ENCODE measurements around the gene C10orf71.

Gene C10orf71

DNA sequence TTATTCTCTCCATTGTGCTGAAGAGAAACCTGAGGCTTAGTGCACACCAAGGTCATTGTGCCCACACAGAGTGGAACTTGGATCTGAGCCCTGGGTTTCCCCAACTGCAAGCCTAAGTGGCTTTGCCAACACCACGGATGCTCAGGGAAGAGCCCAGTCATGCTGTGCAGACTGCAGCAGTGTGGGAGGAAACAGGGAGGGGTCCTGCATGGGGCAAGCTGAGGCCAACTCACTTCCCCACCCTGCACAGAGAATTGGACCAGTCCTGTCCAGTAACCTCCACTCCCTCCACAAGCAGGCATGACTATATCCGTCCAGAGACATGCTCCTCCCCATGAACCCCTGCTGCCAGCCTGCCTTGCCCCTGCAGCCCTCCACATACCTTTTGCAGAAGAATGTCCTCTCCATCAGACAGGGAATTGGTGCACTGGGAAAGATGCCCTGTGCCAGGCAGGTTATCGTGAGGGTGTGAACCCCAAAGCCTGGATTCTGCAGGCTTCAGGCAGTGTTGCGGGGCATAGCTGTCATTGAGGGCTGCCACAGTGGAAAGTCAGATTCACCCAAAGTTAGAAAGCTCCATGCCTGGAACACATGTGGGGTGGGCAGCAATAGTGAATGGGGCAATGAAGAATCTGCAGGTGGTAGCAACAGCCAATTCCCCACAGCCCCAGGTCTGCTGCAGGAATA, 52.0 kb downstream of the C10orf71 start:
- TF ChIP-seq, protein P1, sequence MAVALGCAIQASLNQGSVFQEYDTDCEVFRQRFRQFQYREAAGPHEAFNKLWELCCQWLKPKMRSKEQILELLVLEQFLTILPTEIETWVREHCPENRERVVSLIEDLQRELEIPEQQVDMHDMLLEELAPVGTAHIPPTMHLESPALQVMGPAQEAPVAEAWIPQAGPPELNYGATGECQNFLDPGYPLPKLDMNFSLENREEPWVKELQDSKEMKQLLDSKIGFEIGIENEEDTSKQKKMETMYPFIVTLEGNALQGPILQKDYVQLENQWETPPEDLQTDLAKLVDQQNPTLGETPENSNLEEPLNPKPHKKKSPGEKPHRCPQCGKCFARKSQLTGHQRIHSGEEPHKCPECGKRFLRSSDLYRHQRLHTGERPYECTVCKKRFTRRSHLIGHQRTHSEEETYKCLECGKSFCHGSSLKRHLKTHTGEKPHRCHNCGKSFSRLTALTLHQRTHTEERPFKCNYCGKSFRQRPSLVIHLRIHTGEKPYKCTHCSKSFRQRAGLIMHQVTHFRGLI (tag by site-specific recombination; IDR thresholded peaks at IDR 0.05), result no peak
- no peak for TF ChIP-seq ZNF202 (tag by site-specific recombination; IDR thresholded peaks at IDR 0.05; ENCODE audit: borderline replicate concordance)
- no peak for TF ChIP-seq TRIM28 (IDR thresholded peaks at IDR 0.05; ENCODE audit: borderline replicate concordance, low read length)
- no peak for TF ChIP-seq ZNF677 (tag by site-specific recombination; IDR thresholded peaks at IDR 0.05)
- no peak for TF ChIP-seq ZNF266 (tag by site-specific recombination; IDR thresholded peaks at IDR 0.05; ENCODE audit: low read depth)
- no peak for TF ChIP-seq ZNF341 (tag by site-specific recombination; IDR thresholded peaks at IDR 0.05; ENCODE audit: low read depth)
- TF ChIP-seq, protein P2, sequence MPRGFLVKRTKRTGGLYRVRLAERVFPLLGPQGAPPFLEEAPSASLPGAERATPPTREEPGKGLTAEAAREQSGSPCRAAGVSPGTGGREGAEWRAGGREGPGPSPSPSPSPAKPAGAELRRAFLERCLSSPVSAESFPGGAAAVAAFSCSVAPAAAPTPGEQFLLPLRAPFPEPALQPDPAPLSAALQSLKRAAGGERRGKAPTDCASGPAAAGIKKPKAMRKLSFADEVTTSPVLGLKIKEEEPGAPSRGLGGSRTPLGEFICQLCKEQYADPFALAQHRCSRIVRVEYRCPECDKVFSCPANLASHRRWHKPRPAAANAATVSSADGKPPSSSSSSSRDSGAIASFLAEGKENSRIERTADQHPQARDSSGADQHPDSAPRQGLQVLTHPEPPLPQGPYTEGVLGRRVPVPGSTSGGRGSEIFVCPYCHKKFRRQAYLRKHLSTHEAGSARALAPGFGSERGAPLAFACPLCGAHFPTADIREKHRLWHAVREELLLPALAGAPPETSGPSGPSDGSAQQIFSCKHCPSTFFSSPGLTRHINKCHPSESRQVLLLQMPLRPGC (tag by site-specific recombination; IDR thresholded peaks at IDR 0.05), result no peak
- TF ChIP-seq ZBTB8A (tag by site-specific recombination; IDR thresholded peaks at IDR 0.05), result no peak
- TF ChIP-seq ZNF544 (tag by site-specific recombination; IDR thresholded peaks at IDR 0.05), result no peak
- TF ChIP-seq ZNF157 (tag by site-specific recombination; IDR thresholded peaks at IDR 0.05), result no peak
- TF ChIP-seq EGR2 (tag by site-specific recombination; IDR thresholded peaks at IDR 0.05; ENCODE audit: low read depth), result no peak
- no peak for TF ChIP-seq ZNF335 (tag by site-specific recombination; conservative IDR thresholded peaks at IDR 0.05)
- no peak for TF ChIP-seq ZFP37 (tag by site-specific recombination; IDR thresholded peaks at IDR 0.05)
- TF ChIP-seq ZNF76 (tag by site-specific recombination; IDR thresholded peaks at IDR 0.05; ENCODE audit: borderline replicate concordance, low read depth), result no peak
- TF ChIP-seq ZNF514 (tag by site-specific recombination; IDR thresholded peaks at IDR 0.05), result no peak
- TF ChIP-seq, protein P3, sequence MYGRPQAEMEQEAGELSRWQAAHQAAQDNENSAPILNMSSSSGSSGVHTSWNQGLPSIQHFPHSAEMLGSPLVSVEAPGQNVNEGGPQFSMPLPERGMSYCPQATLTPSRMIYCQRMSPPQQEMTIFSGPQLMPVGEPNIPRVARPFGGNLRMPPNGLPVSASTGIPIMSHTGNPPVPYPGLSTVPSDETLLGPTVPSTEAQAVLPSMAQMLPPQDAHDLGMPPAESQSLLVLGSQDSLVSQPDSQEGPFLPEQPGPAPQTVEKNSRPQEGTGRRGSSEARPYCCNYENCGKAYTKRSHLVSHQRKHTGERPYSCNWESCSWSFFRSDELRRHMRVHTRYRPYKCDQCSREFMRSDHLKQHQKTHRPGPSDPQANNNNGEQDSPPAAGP (tag by site-specific recombination; IDR thresholded peaks at IDR 0.05), result no peak
- no peak for TF ChIP-seq ZNF169 (tag by site-specific recombination; IDR thresholded peaks at IDR 0.05)
- ChIA-PET CTCF (no interaction called here), POLR2A (no interaction called here)
- Histone ChIP-seq H3K9me3 (ENCODE audit: control insufficient read depth, insufficient read depth, low read depth, low read length) (no peaks in the 10 kb centered on the region; the same call in 1 of the 2 replicates), H3K4me1 (ENCODE audit: control insufficient read depth, insufficient read depth, low read length) (no peaks in the 10 kb centered on the region), H3K36me3 (ENCODE audit: control insufficient read depth in 2 of 2, insufficient read depth in 1 of 2, low read length in 2 of 2) (no peaks in the 10 kb centered on the region), H3K27ac (ENCODE audit: extremely low read depth, low read depth, low read length) (no peak overlapping the region), H3K4me3 (ENCODE audit: low read depth, low read length) (no peak overlapping the region)

DNA sequence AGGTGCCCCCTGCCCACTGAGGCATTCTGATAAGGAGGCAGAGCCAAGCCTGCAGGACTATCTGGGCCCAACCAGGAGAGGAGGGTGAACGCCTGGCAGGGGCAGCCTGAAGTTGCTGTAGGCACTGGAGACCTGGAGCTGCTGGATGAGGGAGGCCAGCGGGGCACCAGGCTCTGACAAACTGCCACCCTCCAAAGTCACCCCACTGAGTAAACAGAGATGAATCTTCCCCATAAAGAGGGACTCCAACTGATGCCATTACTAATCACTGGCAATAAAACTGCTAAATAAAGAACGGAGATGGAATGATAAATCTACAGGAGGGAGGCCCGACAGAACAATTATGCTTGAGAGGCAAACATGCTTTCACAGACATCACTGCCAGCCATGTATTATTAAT, 52.7 kb downstream of the C10orf71 start:
- Histone ChIP-seq H3K4me3 (ENCODE audit: low read depth, low read length) (no peak overlapping the region), H3K27ac (ENCODE audit: extremely low read depth, low read depth, low read length) (no peak overlapping the region), H3K36me3 (ENCODE audit: control insufficient read depth in 2 of 2, insufficient read depth in 1 of 2, low read length in 2 of 2) (no peaks in the 10 kb centered on the region), H3K4me1 (ENCODE audit: control insufficient read depth, insufficient read depth, low read length) (no peaks in the 10 kb centered on the region), H3K9me3 (ENCODE audit: control insufficient read depth, insufficient read depth, low read depth, low read length) (no peaks in the 10 kb centered on the region; the same call in 1 of the 2 replicates)
- ChIA-PET CTCF (no interaction called here), POLR2A (no interaction called here)
- peak; percentile 95 for TF ChIP-seq ZIC2 (tag by site-specific recombination; IDR thresholded peaks at IDR 0.05)
- no peak for TF ChIP-seq SCRT1 (tag by site-specific recombination; IDR thresholded peaks at IDR 0.05; ENCODE audit: borderline replicate concordance)
- TF ChIP-seq, protein P4, sequence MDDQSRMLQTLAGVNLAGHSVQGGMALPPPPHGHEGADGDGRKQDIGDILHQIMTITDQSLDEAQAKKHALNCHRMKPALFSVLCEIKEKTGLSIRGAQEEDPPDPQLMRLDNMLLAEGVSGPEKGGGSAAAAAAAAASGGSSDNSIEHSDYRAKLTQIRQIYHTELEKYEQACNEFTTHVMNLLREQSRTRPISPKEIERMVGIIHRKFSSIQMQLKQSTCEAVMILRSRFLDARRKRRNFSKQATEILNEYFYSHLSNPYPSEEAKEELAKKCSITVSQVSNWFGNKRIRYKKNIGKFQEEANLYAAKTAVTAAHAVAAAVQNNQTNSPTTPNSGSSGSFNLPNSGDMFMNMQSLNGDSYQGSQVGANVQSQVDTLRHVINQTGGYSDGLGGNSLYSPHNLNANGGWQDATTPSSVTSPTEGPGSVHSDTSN (CRISPR knock-in tag; IDR thresholded peaks at IDR 0.05), result no peak
- TF ChIP-seq HOXD13 (CRISPR knock-in tag; IDR thresholded peaks at IDR 0.05; ENCODE audit: borderline replicate concordance), result no peak
- peak; percentile 58 for TF ChIP-seq GLIS1 (tag by site-specific recombination; IDR thresholded peaks at IDR 0.05)
